Activated CD8-positive, alpha-beta T cell treated with anti-CD3 and anti-CD28 coated beads for 36 hours (primary cell): ENCODE measurements around the gene NLGN1. TPM values are rescaled to one million over a fixed set of nuclear protein-coding genes. Genes with fewer than 3 reads are reported as not detected.
A peak's percentile ranks its signal among the peaks of the same experiment; 100 is the strongest.

Source experiments
- ATAC-seq: fragments of 200-7000 bp; cut with Tn5 transposase; one replicate; pipeline ENCODE4 v1.10.0; 2021; ENCODE audit warnings: mild to moderate bottlenecking, moderate library complexity
- CTCF ChIA-PET: fragments of 350-600 bp; sonication (Branson Sonifier 250); formaldehyde crosslinking; loops from one replicate; lab custom pipeline; 2021; ENCODE audit warnings: antibody characterized with exemption; lab: Charles Lee
- POLR2A ChIA-PET: fragments of 350-600 bp; sonication (Branson Sonifier 250); formaldehyde crosslinking; loops from one replicate; lab custom pipeline; 2021; ENCODE audit warnings: antibody characterized with exemption; lab: Charles Lee
- DNase-seq: peaks from one replicate; pipeline ENCODE4 v3.0.0-alpha.2; 2020
- H3K27ac Mint-ChIP-seq: one replicate; pipeline ENCODE4 v1.8.0; 2021; ENCODE audit warnings: mild to moderate bottlenecking, mixed read lengths
- H3K27me3 Mint-ChIP-seq: one replicate; pipeline ENCODE4 v1.8.0; 2021; ENCODE audit warnings: mixed read lengths
- H3K36me3 Mint-ChIP-seq: one replicate; pipeline ENCODE4 v1.8.0; 2021; ENCODE audit warnings: low read depth, mixed read lengths
- H3K4me1 Mint-ChIP-seq: one replicate; pipeline ENCODE4 v1.8.0; 2021; ENCODE audit warnings: low read depth, mixed read lengths
- H3K4me3 Mint-ChIP-seq: one replicate; pipeline ENCODE4 v1.8.0; 2021; ENCODE audit warnings: mild to moderate bottlenecking, moderate library complexity, mixed read lengths
- H3K9me3 Mint-ChIP-seq: one replicate; pipeline ENCODE4 v1.8.0; 2021; ENCODE audit warnings: mixed read lengths
- CTCF ChIP-seq: fragments of 200-600 bp; IDR thresholded peaks from one replicate; pipeline ENCODE4 v1.8.0; 2022; ENCODE audit warnings: antibody characterized with exemption, mild to moderate bottlenecking
- intact Hi-C: fragments of 100-400 bp; cut with micrococcal nuclease; formaldehyde crosslinking; loops from one replicate; pipeline ENCODE4 v1.10.0; 2022
- total RNA-seq, 2 experiments: library from RNA; stranded (reverse); gene quantifications; one replicate each; pipeline ENCODE4 v1.2.3, GENCODE V29; 2021

Gene NLGN1
- total RNA-seq, 2 experiments from 2014 or later: not detected

- ChIA-PET CTCF (no interaction called here), POLR2A (no interaction called here)
- Mint-ChIP-seq H3K4me1 (no peaks in the 10 kb centered on the region), H3K27ac (no peak overlapping the region), H3K4me3 (no peak overlapping the region), H3K9me3 (no peaks in the 10 kb centered on the region), H3K36me3 (no peaks in the 10 kb centered on the region), H3K27me3 (no peaks in the 10 kb centered on the region)
- intact Hi-C loops: no loop called here
- ATAC-seq (no peak), DNase-seq (no peak)
- TF ChIP-seq CTCF: no peak
Observed at GRCh38 chr3:173568623-173569022, 171.1 kb downstream of the NLGN1 start.

GRCh38 chr3:173583496-173583895, 186.0 kb downstream of the NLGN1 start:
- no peak for TF ChIP-seq CTCF
- ATAC-seq (no peak), DNase-seq (no peak)
- Mint-ChIP-seq H3K4me1 (peaks cover 4% of the 10 kb centered on the region), H3K27ac (no peak overlapping the region), H3K4me3 (no peak overlapping the region), H3K9me3 (no peaks in the 10 kb centered on the region), H3K36me3 (no peaks in the 10 kb centered on the region), H3K27me3 (peaks cover 17% of the 10 kb centered on the region)
- ChIA-PET CTCF (no interaction called here), POLR2A (no interaction called here)
- intact Hi-C loops: no loop called here

GRCh38 chr3:173584093-173584837, 186.7 kb downstream of the NLGN1 start:
- peak; percentile 63 for TF ChIP-seq CTCF
- no peak for ATAC-seq
- Mint-ChIP-seq H3K4me3 (no peak overlapping the region), H3K9me3 (no peaks in the 10 kb centered on the region), H3K27ac (no peak overlapping the region), H3K36me3 (no peaks in the 10 kb centered on the region), H3K4me1 (peaks cover 4% of the 10 kb centered on the region), H3K27me3 (peaks cover 17% of the 10 kb centered on the region)
- ChIA-PET POLR2A (no interaction called here), CTCF (no interaction called here)
- peak; percentile 6 for DNase-seq
- intact Hi-C loops: no loop called here

DNA sequence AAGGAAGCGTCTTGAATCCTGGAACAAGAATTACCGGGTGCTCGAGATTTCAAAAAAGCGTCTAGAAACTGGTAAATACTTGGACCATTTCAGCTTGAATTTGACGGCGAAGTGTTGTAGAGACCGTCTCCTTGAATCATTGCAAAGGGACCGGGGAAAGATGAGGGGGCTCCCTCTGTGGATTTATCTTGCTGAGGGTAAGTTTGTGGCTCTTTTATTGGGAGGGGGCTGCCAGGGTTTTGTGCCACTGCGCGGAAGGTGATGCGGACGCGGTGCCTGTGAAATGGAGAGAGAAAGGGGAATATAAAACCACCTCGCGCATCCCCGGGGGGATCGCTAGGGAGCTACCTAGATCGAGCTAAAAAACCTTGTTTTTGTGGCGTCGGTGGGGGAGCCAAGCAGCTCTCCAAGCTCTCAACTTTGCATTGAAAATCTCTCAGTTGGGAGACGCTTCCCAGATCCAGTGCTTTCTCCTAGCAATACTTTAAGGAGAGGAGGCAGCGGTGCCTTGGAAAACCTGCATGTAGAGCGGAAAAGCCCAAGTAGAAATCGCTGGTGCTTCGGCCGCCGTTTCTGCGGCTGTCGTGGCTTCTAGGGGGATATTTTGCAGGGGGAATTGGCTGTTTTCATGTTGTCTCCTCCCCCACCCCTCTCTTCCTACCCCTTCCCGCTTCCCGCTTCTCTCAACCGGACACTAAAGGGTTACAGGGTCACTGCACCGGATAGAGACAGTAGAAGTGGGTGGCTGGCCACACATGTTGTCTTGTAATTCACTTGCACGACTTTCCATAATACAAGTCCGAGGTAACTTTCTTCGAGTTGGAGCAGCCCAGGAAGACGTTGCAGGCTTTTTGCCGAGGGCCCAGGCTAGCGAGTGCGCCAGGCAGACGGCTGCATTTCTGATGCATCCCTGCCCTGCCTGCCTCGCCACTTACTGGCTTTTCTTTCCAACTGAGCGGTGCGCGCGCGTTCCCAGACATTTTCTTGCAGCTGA, 187.6 kb downstream of the NLGN1 start:
- Mint-ChIP-seq H3K4me1 (peaks cover 4% of the 10 kb centered on the region), H3K27me3 (peaks cover 17% of the 10 kb centered on the region), H3K27ac (no peak overlapping the region), H3K36me3 (no peaks in the 10 kb centered on the region), H3K4me3 (no peak overlapping the region), H3K9me3 (no peaks in the 10 kb centered on the region)
- TF ChIP-seq CTCF: no peak
- POLR2A ChIA-PET: no interaction called here
- ATAC-seq (no peak), DNase-seq (no peak)
- intact Hi-C loops: no loop called here
- CTCF ChIA-PET: no interaction called here

- H3K4me1 Mint-ChIP-seq: peaks cover 4% of the 10 kb centered on the region
- CTCF ChIA-PET: no interaction called here
- intact Hi-C loops: no loop called here
- no peak for TF ChIP-seq CTCF
- H3K9me3 Mint-ChIP-seq: no peaks in the 10 kb centered on the region
- ATAC-seq: no peak
- no peak for DNase-seq
- no peak overlapping the region for H3K27ac Mint-ChIP-seq
- H3K36me3 Mint-ChIP-seq: no peaks in the 10 kb centered on the region
- H3K4me3 Mint-ChIP-seq: no peak overlapping the region
- H3K27me3 Mint-ChIP-seq: peaks cover 17% of the 10 kb centered on the region
- POLR2A ChIA-PET: no interaction called here
Observed at GRCh38 chr3:173586166-173586565, 188.6 kb downstream of the NLGN1 start.
